DMS 273 (cell line): ENCODE results near the gene MGST2.
"Not testable (repeated sequence)": the region's sequence is repeated elsewhere in the genome, so short reads cannot be mapped to it uniquely, and the experiment has no call there.

Experiments used
- DNase-seq: peaks from one replicate; lab custom pipeline; 2025; ENCODE audit not compliant: unreplicated experiment; lab: John Stamatoyannopoulos, UW

MGST2 gene

GRCh38 chr4:139665690-139666529 is at the start of gene MGST2:
TSS of gene MGST2 (plus strand) at chr4:139665819. CDS start at chr4:139666020, 201 bp downstream.
- DNase-seq = peak; percentile 75

GRCh38 chr4:139617702-139618490 is 47.7 kb upstream of the MGST2 start:
- peak; percentile 11 for DNase-seq

GRCh38 chr4:139619644-139620043 is 46.0 kb upstream of the MGST2 start:
- peak; percentile 47 for DNase-seq

GRCh38 chr4:139622901-139623381 is 42.7 kb upstream of the MGST2 start:
- no peak for DNase-seq

- DNase-seq = no peak
Observed at GRCh38 chr4:139624441-139625092, 41.1 kb upstream of the MGST2 start.

GRCh38 chr4:139625093-139625455 is 40.5 kb upstream of the MGST2 start:
- DNase-seq = peak; percentile 19

GRCh38 chr4:139625482-139625881 is 40.1 kb upstream of the MGST2 start:
- DNase-seq = peak; percentile 18

- peak; percentile 79 for DNase-seq
Observed at GRCh38 chr4:139628184-139629012, 37.2 kb upstream of the MGST2 start.

GRCh38 chr4:139629436-139630125 is 36.0 kb upstream of the MGST2 start:
- DNase-seq = no peak

GRCh38 chr4:139630126-139630495 is 35.5 kb upstream of the MGST2 start:
- DNase-seq = no peak

- no peak for DNase-seq
Observed at GRCh38 chr4:139630991-139631390, 34.6 kb upstream of the MGST2 start.

- no peak for DNase-seq
Observed at GRCh38 chr4:139631791-139632190, 33.8 kb upstream of the MGST2 start.

- DNase-seq = not testable (repeated sequence)
Observed at GRCh38 chr4:139632739-139633138, 32.9 kb upstream of the MGST2 start.

GRCh38 chr4:139633195-139633594 is 32.4 kb upstream of the MGST2 start:
- no peak for DNase-seq

- peak; percentile 66 for DNase-seq
Observed at GRCh38 chr4:139633661-139634060, 32.0 kb upstream of the MGST2 start.

- DNase-seq = no peak
Observed at GRCh38 chr4:139635966-139636365, 29.7 kb upstream of the MGST2 start.

GRCh38 chr4:139638306-139638705 is 27.3 kb upstream of the MGST2 start:
- DNase-seq = not testable (repeated sequence)

GRCh38 chr4:139639654-139640053 is 26.0 kb upstream of the MGST2 start:
- no peak for DNase-seq

- no peak for DNase-seq
Observed at GRCh38 chr4:139641218-139641617, 24.4 kb upstream of the MGST2 start.

- DNase-seq = no peak
Observed at GRCh38 chr4:139642364-139642763, 23.3 kb upstream of the MGST2 start.
